IPS-18a (cell line): ENCODE measurements around the gene EYA2.

ENCODE experiments used
- H3K27ac ChIP-seq: one replicate; pipeline ENCODE4 v1.5.1; 2013; ENCODE audit warnings: low read length
- H3K27me3 ChIP-seq: one replicate; pipeline ENCODE4 v1.6.1; 2013; ENCODE audit warnings: mild to moderate bottlenecking, low read length; ENCODE audit not compliant: control insufficient read depth, insufficient read depth
- H3K36me3 ChIP-seq: one replicate; pipeline ENCODE4 v1.6.1; 2013; ENCODE audit warnings: low read depth, low read length; ENCODE audit not compliant: control insufficient read depth
- H3K4me1 ChIP-seq: one replicate; pipeline ENCODE4 v1.6.1; 2013; ENCODE audit warnings: low read depth, low read length; ENCODE audit not compliant: control insufficient read depth
- H3K4me3 ChIP-seq: one replicate; pipeline ENCODE4 v1.5.1; 2013; ENCODE audit warnings: low read length
- H3K9ac ChIP-seq: one replicate; pipeline ENCODE4 v1.6.1; 2013; ENCODE audit warnings: mild to moderate bottlenecking, low read length, moderate library complexity
- H3K9me3 ChIP-seq: one replicate; pipeline ENCODE4 v1.6.1; 2013; ENCODE audit warnings: low read depth, low read length; ENCODE audit not compliant: control insufficient read depth

The EYA2 gene

GRCh38 chr20:46894579-46894958, at the start of gene EYA2:
Gene EYA2, plus strand, starts transcription at chr20:46894843. Its CDS starts 95,168 bp downstream, at chr20:46990011.
- H3K27me3 ChIP-seq = peaks cover 60% of the 10 kb centered on the region
- H3K4me1 ChIP-seq = peaks cover 2% of the 10 kb centered on the region
- H3K9me3 ChIP-seq = no peaks in the 10 kb centered on the region
- H3K9ac ChIP-seq = no peak within 1 kb of the TSS
- no peak within 1 kb of the TSS for H3K27ac ChIP-seq
- H3K36me3 ChIP-seq = no peaks in the 10 kb centered on the region
- peak within 1 kb of the TSS; percentile 66 for H3K4me3 ChIP-seq

- H3K27me3 ChIP-seq = no peaks in the 10 kb centered on the region
- no peaks in the 10 kb centered on the region for H3K4me1 ChIP-seq
- no peak overlapping the region for H3K4me3 ChIP-seq
- no peaks in the 10 kb centered on the region for H3K36me3 ChIP-seq
- H3K27ac ChIP-seq = no peak overlapping the region
- H3K9ac ChIP-seq = no peak overlapping the region
- H3K9me3 ChIP-seq = no peaks in the 10 kb centered on the region
Observed at GRCh38 chr20:46844965-46845364, 49.7 kb upstream of the EYA2 start.

GRCh38 chr20:46849269-46849668, 45.4 kb upstream of the EYA2 start:
- Histone ChIP-seq H3K4me1 (no peaks in the 10 kb centered on the region), H3K27me3 (no peaks in the 10 kb centered on the region)

GRCh38 chr20:46849751-46850150, 44.9 kb upstream of the EYA2 start:
- Histone ChIP-seq H3K27me3 (no peaks in the 10 kb centered on the region), H3K4me1 (no peaks in the 10 kb centered on the region), H3K36me3 (no peaks in the 10 kb centered on the region), H3K9me3 (no peaks in the 10 kb centered on the region), H3K4me3 (no peak overlapping the region), H3K27ac (no peak overlapping the region), H3K9ac (no peak overlapping the region)

More at GRCh38 chr20:46849269-46849668, 45.4 kb upstream of the EYA2 start:
- H3K36me3 ChIP-seq = no peaks in the 10 kb centered on the region
- H3K9ac ChIP-seq = no peak overlapping the region
- H3K4me3 ChIP-seq = no peak overlapping the region
- H3K27ac ChIP-seq = no peak overlapping the region
- no peaks in the 10 kb centered on the region for H3K9me3 ChIP-seq

GRCh38 chr20:46850416-46850815, 44.2 kb upstream of the EYA2 start:
- H3K4me3 ChIP-seq = no peak overlapping the region
- H3K9me3 ChIP-seq = no peaks in the 10 kb centered on the region
- no peaks in the 10 kb centered on the region for H3K4me1 ChIP-seq
- no peaks in the 10 kb centered on the region for H3K36me3 ChIP-seq
- H3K27ac ChIP-seq = no peak overlapping the region
- H3K27me3 ChIP-seq = no peaks in the 10 kb centered on the region
- H3K9ac ChIP-seq = no peak overlapping the region

GRCh38 chr20:46850896-46851295, 43.7 kb upstream of the EYA2 start:
- no peaks in the 10 kb centered on the region for H3K36me3 ChIP-seq
- no peak overlapping the region for H3K4me3 ChIP-seq
- H3K27me3 ChIP-seq = no peaks in the 10 kb centered on the region
- no peak overlapping the region for H3K27ac ChIP-seq
- H3K4me1 ChIP-seq = no peaks in the 10 kb centered on the region
- H3K9ac ChIP-seq = no peak overlapping the region
- no peaks in the 10 kb centered on the region for H3K9me3 ChIP-seq

GRCh38 chr20:46851746-46852145, 42.9 kb upstream of the EYA2 start:
- no peaks in the 10 kb centered on the region for H3K27me3 ChIP-seq
- H3K36me3 ChIP-seq = no peaks in the 10 kb centered on the region
- H3K9me3 ChIP-seq = no peaks in the 10 kb centered on the region
- no peak overlapping the region for H3K9ac ChIP-seq
- no peak overlapping the region for H3K4me3 ChIP-seq
- no peaks in the 10 kb centered on the region for H3K4me1 ChIP-seq
- no peak overlapping the region for H3K27ac ChIP-seq

- Histone ChIP-seq H3K4me1 (no peaks in the 10 kb centered on the region), H3K4me3 (no peak overlapping the region), H3K36me3 (no peaks in the 10 kb centered on the region), H3K9ac (no peak overlapping the region), H3K27me3 (no peaks in the 10 kb centered on the region), H3K27ac (no peak overlapping the region), H3K9me3 (no peaks in the 10 kb centered on the region)
Observed at GRCh38 chr20:46852313-46852712, 42.3 kb upstream of the EYA2 start.

- H3K4me1 ChIP-seq = no peaks in the 10 kb centered on the region
- H3K36me3 ChIP-seq = no peaks in the 10 kb centered on the region
- no peaks in the 10 kb centered on the region for H3K9me3 ChIP-seq
Observed at GRCh38 chr20:46853926-46854325, 40.7 kb upstream of the EYA2 start.

GRCh38 chr20:46857061-46857831, 37.4 kb upstream of the EYA2 start:
- no peaks in the 10 kb centered on the region for H3K36me3 ChIP-seq
- H3K27ac ChIP-seq = no peak overlapping the region
- H3K9ac ChIP-seq = no peak overlapping the region
- no peak overlapping the region for H3K4me3 ChIP-seq
- no peaks in the 10 kb centered on the region for H3K4me1 ChIP-seq
- no peaks in the 10 kb centered on the region for H3K9me3 ChIP-seq
- H3K27me3 ChIP-seq = no peaks in the 10 kb centered on the region

More at GRCh38 chr20:46853926-46854325, 40.7 kb upstream of the EYA2 start:
- Histone ChIP-seq H3K27ac (no peak overlapping the region), H3K9ac (no peak overlapping the region), H3K4me3 (no peak overlapping the region), H3K27me3 (no peaks in the 10 kb centered on the region)

GRCh38 chr20:46865824-46866223, 28.8 kb upstream of the EYA2 start:
- no peaks in the 10 kb centered on the region for H3K36me3 ChIP-seq
- H3K9me3 ChIP-seq = no peaks in the 10 kb centered on the region
- H3K4me3 ChIP-seq = no peak overlapping the region
- no peaks in the 10 kb centered on the region for H3K27me3 ChIP-seq
- H3K27ac ChIP-seq = no peak overlapping the region
- no peaks in the 10 kb centered on the region for H3K4me1 ChIP-seq
- no peak overlapping the region for H3K9ac ChIP-seq

GRCh38 chr20:46870041-46870440, 24.6 kb upstream of the EYA2 start:
- Histone ChIP-seq H3K36me3 (no peaks in the 10 kb centered on the region), H3K27me3 (no peaks in the 10 kb centered on the region), H3K9ac (no peak overlapping the region), H3K9me3 (no peaks in the 10 kb centered on the region), H3K27ac (no peak overlapping the region), H3K4me3 (no peak overlapping the region), H3K4me1 (no peaks in the 10 kb centered on the region)
